ENCODE data around the gene CDT1.

CDT1 gene

GRCh38 chr16:88777471-88778270 is 25.9 kb upstream of the CDT1 start:
- no peak for TF ChIP-seq CTCF (IDR thresholded peaks at IDR 0.05)
- Mint-ChIP-seq H3K27me3 (ENCODE audit: low read depth, poor library complexity) (peaks cover 40% of the 10 kb centered on the region), H3K4me1 (peaks cover 58% of the 10 kb centered on the region), H3K27ac (no peak overlapping the region), H3K9me3 (no peaks in the 10 kb centered on the region), H3K4me3 (no peak overlapping the region), H3K36me3 (ENCODE audit: low read depth) (no peaks in the 10 kb centered on the region)
- no peak for DNase-seq

- no peak for DNase-seq
- no peak overlapping the region for H3K27ac Mint-ChIP-seq
- no peak for TF ChIP-seq CTCF (IDR thresholded peaks at IDR 0.05)
- no peaks in the 10 kb centered on the region for H3K9me3 Mint-ChIP-seq
- H3K36me3 Mint-ChIP-seq (ENCODE audit: low read depth), result no peaks in the 10 kb centered on the region
- H3K4me3 Mint-ChIP-seq, result no peak overlapping the region
- H3K4me1 Mint-ChIP-seq, result peaks cover 58% of the 10 kb centered on the region
- peaks cover 46% of the 10 kb centered on the region for H3K27me3 Mint-ChIP-seq (ENCODE audit: low read depth, poor library complexity)
Measured at GRCh38 chr16:88778271-88778525, 25.4 kb upstream of the CDT1 start.

- Mint-ChIP-seq H3K27me3 (ENCODE audit: low read depth, poor library complexity) (peaks cover 50% of the 10 kb centered on the region), H3K9me3 (no peaks in the 10 kb centered on the region), H3K36me3 (ENCODE audit: low read depth) (no peaks in the 10 kb centered on the region), H3K4me1 (peaks cover 58% of the 10 kb centered on the region), H3K4me3 (no peak overlapping the region), H3K27ac (no peak overlapping the region)
- TF ChIP-seq CTCF (IDR thresholded peaks at IDR 0.05), result no peak
- DNase-seq, result no peak
Measured at GRCh38 chr16:88778541-88779065, 25.0 kb upstream of the CDT1 start.

- peaks cover 57% of the 10 kb centered on the region for H3K27me3 Mint-ChIP-seq (ENCODE audit: low read depth, poor library complexity)
- no peak for TF ChIP-seq CTCF (IDR thresholded peaks at IDR 0.05)
- H3K9me3 Mint-ChIP-seq, result no peaks in the 10 kb centered on the region
- peaks cover 49% of the 10 kb centered on the region for H3K4me1 Mint-ChIP-seq
- DNase-seq, result no peak
- no peaks in the 10 kb centered on the region for H3K36me3 Mint-ChIP-seq (ENCODE audit: low read depth)
- H3K27ac Mint-ChIP-seq, result no peak overlapping the region
- H3K4me3 Mint-ChIP-seq, result no peak overlapping the region
Measured at GRCh38 chr16:88779406-88780141, 24.0 kb upstream of the CDT1 start.

- Mint-ChIP-seq H3K9me3 (no peaks in the 10 kb centered on the region), H3K27ac (no peak overlapping the region), H3K27me3 (ENCODE audit: low read depth, poor library complexity) (peaks cover 53% of the 10 kb centered on the region), H3K4me3 (no peak overlapping the region), H3K36me3 (ENCODE audit: low read depth) (no peaks in the 10 kb centered on the region), H3K4me1 (peaks cover 46% of the 10 kb centered on the region)
- TF ChIP-seq CTCF (IDR thresholded peaks at IDR 0.05), result no peak
- no peak for DNase-seq
Measured at GRCh38 chr16:88780142-88781062, 23.2 kb upstream of the CDT1 start.
